ENCODE data around the gene KCNIP3.
A peak's percentile ranks its signal among the peaks of the same experiment; 100 is the strongest.
"Not testable (repeated sequence)": the region's sequence is repeated elsewhere in the genome, so short reads cannot be mapped to it uniquely, and the experiment has no call there.

KCNIP3 gene

GRCh38 chr2:95382686-95383634 lies 85.8 kb downstream of the KCNIP3 start:
- no peak for DNase-seq (ENCODE audit: low read depth in 2 of 3, low spot score in 1 of 3)

- DNase-seq (ENCODE audit: low read depth in 2 of 3, low spot score in 1 of 3): no peak
Measured at GRCh38 chr2:95383635-95384027, 86.5 kb downstream of the KCNIP3 start.

GRCh38 chr2:95384854-95385569 lies 87.9 kb downstream of the KCNIP3 start:
- no peak for DNase-seq (ENCODE audit: low read depth in 2 of 3, low spot score in 1 of 3)

- no peak for DNase-seq (ENCODE audit: low read depth in 2 of 3, low spot score in 1 of 3)
Measured at GRCh38 chr2:95385570-95385984, 88.4 kb downstream of the KCNIP3 start.

- DNase-seq (ENCODE audit: low read depth in 2 of 3, low spot score in 1 of 3): no peak
Measured at GRCh38 chr2:95386031-95386430, 88.9 kb downstream of the KCNIP3 start.

GRCh38 chr2:95387358-95387757 lies 90.2 kb downstream of the KCNIP3 start:
- DNase-seq (ENCODE audit: low read depth in 2 of 3, low spot score in 1 of 3): no peak

GRCh38 chr2:95388091-95388692 lies 91.0 kb downstream of the KCNIP3 start:
- DNase-seq (ENCODE audit: low read depth in 2 of 3, low spot score in 1 of 3): no peak

- no peak for DNase-seq (ENCODE audit: low read depth in 2 of 3, low spot score in 1 of 3)
Measured at GRCh38 chr2:95388856-95389244, 91.7 kb downstream of the KCNIP3 start.

- peak; percentile 41 to 50 (median 46) for DNase-seq (ENCODE audit: low read depth in 2 of 3, low spot score in 1 of 3)
Measured at GRCh38 chr2:95389245-95390119, 92.3 kb downstream of the KCNIP3 start.

GRCh38 chr2:95390272-95390880 lies 93.2 kb downstream of the KCNIP3 start:
- DNase-seq (ENCODE audit: low read depth in 2 of 3, low spot score in 1 of 3): no peak

- no peak for DNase-seq (ENCODE audit: low read depth in 2 of 3, low spot score in 1 of 3)
Measured at GRCh38 chr2:95390881-95391321, 93.8 kb downstream of the KCNIP3 start.

- no peak for DNase-seq (ENCODE audit: low read depth in 2 of 3, low spot score in 1 of 3)
Measured at GRCh38 chr2:95391641-95392310, 94.6 kb downstream of the KCNIP3 start.

GRCh38 chr2:95392320-95392719 lies 95.2 kb downstream of the KCNIP3 start:
- DNase-seq (ENCODE audit: low read depth in 2 of 3, low spot score in 1 of 3): no peak

GRCh38 chr2:95392730-95393455 lies 95.7 kb downstream of the KCNIP3 start:
- DNase-seq (ENCODE audit: low read depth in 2 of 3, low spot score in 1 of 3): no peak

GRCh38 chr2:95393901-95394300 lies 96.8 kb downstream of the KCNIP3 start:
- DNase-seq (ENCODE audit: low read depth in 2 of 3, low spot score in 1 of 3): no peak

- no peak for DNase-seq (ENCODE audit: low read depth in 2 of 3, low spot score in 1 of 3)
Measured at GRCh38 chr2:95399061-95399460, 101.9 kb downstream of the KCNIP3 start.

GRCh38 chr2:95401480-95401879 lies 104.3 kb downstream of the KCNIP3 start:
- no peak for DNase-seq (ENCODE audit: low read depth in 2 of 3, low spot score in 1 of 3)

- not testable (repeated sequence) for DNase-seq (ENCODE audit: low read depth in 2 of 3, low spot score in 1 of 3)
Measured at GRCh38 chr2:95402004-95402369, 104.8 kb downstream of the KCNIP3 start.

Measured in stimulated activated CD4-positive, alpha-beta T cell treated with anti-CD3 and anti-CD28 coated beads, Interleukin-12 subunit alpha, Interleukin-12 subunit beta, amount 100 ng/mL, for 48 hours (primary cell).